GM12878 (cell line): ENCODE results near the gene SEMA3C. TPM values are rescaled to one million over a fixed set of nuclear protein-coding genes. Genes with fewer than 3 reads are reported as not detected.

Experiments used
- ATAC-seq: fragments of 200-7000 bp; cut with Tn5 transposase; 3 replicates; pipeline ENCODE4 v1.9.1; 2020; ENCODE audit warnings: mild to moderate bottlenecking, moderate library complexity
- BruUV-seq: library from RNA; stranded (reverse); fragments of 400-500 nt; replicated peaks from 2 replicates; lab custom pipeline; 2021; lab: Mats Ljungman, UMichigan
- CTCF ChIA-PET: fragments of 300-600 bp; sonication (Branson Sonifier 250); formaldehyde crosslinking; extraction: SDS; loops from one replicate; lab custom pipeline; 2021; ENCODE audit warnings: inconsistent platforms; lab: Yijun Ruan, JAX
- POLR2A ChIA-PET: fragments of 350-600 bp; formaldehyde crosslinking; extraction: SDS; loops from one replicate; lab custom pipeline; 2021; ENCODE audit warnings: inconsistent platforms; lab: Charles Lee
- RAD21 ChIA-PET: fragments of 300-600 bp; sonication (Branson Sonifier 250); formaldehyde crosslinking; loops from one replicate; lab custom pipeline; 2023; ENCODE audit warnings: antibody characterized with exemption; ENCODE audit not compliant: unreplicated experiment; lab: Charles Lee
- SMC1A ChIA-PET: fragments of 300-600 bp; sonication (Branson Sonifier 250); formaldehyde crosslinking; loops from one replicate; lab custom pipeline; 2023; ENCODE audit not compliant: unreplicated experiment, uncharacterized antibody; lab: Charles Lee
- DNase-seq: peaks from one replicate; pipeline ENCODE4 v3.0.0-alpha.2; 2011; ENCODE audit warnings: low read depth, low spot score
- FAIRE-seq: peaks from 3 replicates; lab custom pipeline; 2011; peaks lifted over from hg19 to GRCh38; lab: Jason Lieb, UNC
- H2AFZ ChIP-seq: 2 replicates; pipeline ENCODE4 v1.6.0; 2011; ENCODE audit warnings: low read depth, low read length, control low read depth; ENCODE audit not compliant: control insufficient read depth
- H3K27ac ChIP-seq: 2 replicates; pipeline ENCODE4 v1.5.1; 2011; ENCODE audit warnings: control low read depth; ENCODE audit not compliant: control insufficient read depth, insufficient read depth
- H3K27me3 ChIP-seq, 2 experiments: replicated peaks in 1 of 2; 2 replicates each; pipeline versions ENCODE4 v1.6.0 to v1.6.1; 2011; ENCODE audit warnings: low read length in 1 of 2; ENCODE audit not compliant: control insufficient read depth in 2 of 2, insufficient read depth in 2 of 2
- H3K36me3 ChIP-seq, 2 experiments: 2 replicates each; pipeline ENCODE4 v1.5.1; 2011; ENCODE audit warnings: low read length in 1 of 2; ENCODE audit not compliant: control insufficient read depth in 2 of 2, insufficient read depth in 2 of 2
- H3K4me1 ChIP-seq: 2 replicates; pipeline ENCODE4 v1.6.1; 2011; ENCODE audit warnings: mild to moderate bottlenecking, low read length, moderate library complexity, mixed read lengths; ENCODE audit not compliant: control insufficient read depth, insufficient read depth
- H3K4me2 ChIP-seq: 2 replicates; pipeline ENCODE4 v1.6.0; 2011; ENCODE audit warnings: control low read depth; ENCODE audit not compliant: control insufficient read depth, insufficient read depth
- H3K4me3 ChIP-seq: fragments of 200-600 bp; sonication (generic); 2 replicates; pipeline ENCODE4 v1.5.1; 2016
- H3K79me2 ChIP-seq: 2 replicates; pipeline ENCODE4 v1.6.0; 2011; ENCODE audit warnings: low read length; ENCODE audit not compliant: control insufficient read depth, insufficient read depth
- H3K9ac ChIP-seq: 2 replicates; pipeline ENCODE4 v1.8.0; 2011; ENCODE audit warnings: low read length, control low read depth, mixed read lengths; ENCODE audit not compliant: control insufficient read depth, insufficient read depth
- H3K9me3 ChIP-seq: replicated peaks from 3 replicates; pipeline ENCODE4 v1.5.1; 2011; ENCODE audit warnings: mild to moderate bottlenecking, low read length; ENCODE audit not compliant: control insufficient read depth, insufficient read depth
- H4K20me1 ChIP-seq: 2 replicates; pipeline ENCODE4 v1.6.0; 2011; ENCODE audit not compliant: control insufficient read depth, insufficient read depth
- ATF2 ChIP-seq: IDR thresholded peaks from 2 replicates; pipeline ENCODE4 v1.6.1; 2012; ENCODE audit warnings: low read length, inconsistent platforms
- CHD1 ChIP-seq: IDR thresholded peaks from 2 replicates; pipeline ENCODE4 v1.6.1; 2012; ENCODE audit warnings: low read depth, low read length, improper control_type of control experiment
- CHD2 ChIP-seq: IDR thresholded peaks from 2 replicates; pipeline ENCODE4 v1.6.1; 2011; ENCODE audit warnings: low read depth, low read length, improper control_type of control experiment, borderline replicate concordance
- FOS ChIP-seq: IDR thresholded peaks from 3 replicates; pipeline ENCODE4 v1.6.1; 2011; ENCODE audit warnings: borderline replicate concordance; ENCODE audit not compliant: insufficient read length; ENCODE audit errors: extremely low read depth
- IRF4 ChIP-seq: IDR thresholded peaks from 2 replicates; pipeline ENCODE4 v1.6.1; 2011; ENCODE audit warnings: low read depth, low read length
- KDM1A ChIP-seq: fragments of 200-600 bp; sonication (generic); IDR thresholded peaks from 2 replicates; pipeline ENCODE4 v1.6.1; 2016; ENCODE audit warnings: borderline replicate concordance
- MTA2 ChIP-seq: fragments of 450-650 bp; IDR thresholded peaks from 2 replicates; pipeline ENCODE4 v1.6.1; 2016; ENCODE audit warnings: low read depth, mild to moderate bottlenecking, moderate library complexity
- PRDM15 ChIP-seq: fragments of 450-650 bp; formaldehyde crosslinking; IDR thresholded peaks from 2 replicates; pipeline ENCODE4 v1.4.0; 2020; ENCODE audit warnings: mild to moderate bottlenecking, moderate library complexity
- RAD51 ChIP-seq: fragments of 450-650 bp; IDR thresholded peaks from 2 replicates; pipeline ENCODE4 v1.6.1; 2016; ENCODE audit warnings: moderate library complexity, mild to moderate bottlenecking, inconsistent platforms
- TBL1XR1 ChIP-seq: IDR thresholded peaks from 2 replicates; pipeline ENCODE4 v1.6.1; 2012; ENCODE audit warnings: low read depth, low read length, improper control_type of control experiment
- ZNF217 ChIP-seq: fragments of 450-650 bp; IDR thresholded peaks from 2 replicates; pipeline ENCODE4 v1.6.1; 2017; ENCODE audit warnings: antibody characterized with exemption, mild to moderate bottlenecking
- WGBS: methylation state at CpG from one replicate; pipeline ENCODE4 v1.1.6; 2016; ENCODE audit warnings: low lambda C conversion rate; ENCODE audit not compliant: insufficient replicate concordance, insufficient coverage; ENCODE audit errors: missing lambda C conversion rate; 5-methylcytosine and 5-hydroxymethylcytosine counted together
- in situ Hi-C: fragments of 300-500 bp; cut with MboI; formaldehyde crosslinking; loops from 9 replicates; pipeline ENCODE4 v1.14.3; 2018; ENCODE audit warnings: mixed read lengths
- intact Hi-C: fragments of 100-400 bp; cut with micrococcal nuclease; formaldehyde crosslinking; loops from one replicate; pipeline ENCODE4 v1.14.2; 2022; ENCODE audit not compliant: unreplicated experiment
- polyA plus RNA-seq, 11 experiments: library from polyadenylated mRNA; depleted of rRNA in 4 of 11; unstranded in 6 of 11; stranded (reverse) in 5 of 11; fragments of >200 nt; fragmentation: Nextera tagmentation in 4 of 11; fragmentation: Illumina TruSeq in 1 of 11; extraction: Ambion mirVana in 4 of 11; extraction: Trizol in 1 of 11; gene quantifications; 1 replicate in 1 of 11; 2 replicates in 10 of 11; pipeline versions ENCODE4 v1.2.1 to v1.2.3, GENCODE V29; 2011 to 2016; ENCODE audit warnings: inconsistent platforms in 2 of 11, missing spikeins in 2 of 11, low read depth in 1 of 11
- total RNA-seq, 4 experiments: library from RNA; depleted of rRNA in 3 of 4; stranded (reverse); fragments of >200 nt in 3 of 4; fragmentation: Illumina TruSeq in 1 of 4; extraction: Trizol in 1 of 4; gene quantifications; 2 replicates each; pipeline versions ENCODE4 v1.2.1 to v1.2.3, GENCODE V29; 2013 to 2021

SEMA3C gene
- total and polyA plus RNA-seq, 10 of the 15 experiments (the other 5 are each of a cell fraction or from before 2014, with no cell fraction given), result 0.01 to 0.41 (median 0.11) TPM; not detected in 6

GRCh38 chr7:80949449-80949848, 30.6 kb upstream of the SEMA3C start:
- ChIA-PET SMC1A (interaction anchor here (0.6 kb wide), 1 partner anchor 157 kb away, joined by 3 read pairs; no protein-coding TSS in a partner anchor), RAD21 (no interaction called here), CTCF (no interaction called here), POLR2A (no interaction called here)
- no peaks in the 10 kb centered on the region for H3K9me3 ChIP-seq
- in situ Hi-C loops (no loop called here), intact Hi-C loops (no loop called here)
- H3K4me1 ChIP-seq, result no peaks in the 10 kb centered on the region
- no peak overlapping the region for H3K4me2 ChIP-seq
- H3K79me2 ChIP-seq, result no peaks in the 10 kb centered on the region
- TF ChIP-seq CHD1 (no peak), CHD2 (no peak), FOS (no peak), RAD51 (no peak), MTA2 (no peak), TBL1XR1 (no peak), ZNF217 (no peak), ATF2 (no peak), KDM1A (no peak), IRF4 (no peak), PRDM15 (CRISPR knock-in tag) (no peak)
- H3K27ac ChIP-seq, result no peak overlapping the region
- H3K9ac ChIP-seq, result no peak overlapping the region
- H3K4me3 ChIP-seq, result no peak overlapping the region
- WGBS, result 0% methylated on average over 1 of the region's 1 CpG
- BruUV-seq, result no TSS peak
- no peaks in the 10 kb centered on the region for H3K36me3 ChIP-seq
- H4K20me1 ChIP-seq, result no peaks in the 10 kb centered on the region
- H2AFZ ChIP-seq, result no peak overlapping the region
- no peak for DNase-seq
- FAIRE-seq, result no peak
- no peak for ATAC-seq
- no peaks in the 10 kb centered on the region for H3K27me3 ChIP-seq
